Measurements from ENCODE around the gene GIPR.
"Not testable (repeated sequence)": the region's sequence is repeated elsewhere in the genome, so short reads cannot be mapped to it uniquely, and the experiment has no call there.

The GIPR gene

GRCh38 chr19:45692187-45693105 lies 24.4 kb downstream of the GIPR start, which contains the start of gene QPCTL:
QPCTL (plus strand) TSS chr19:45692666; CDS start chr19:45692704, 38 bp downstream.
- peak; percentile 93 to 100 (median 97) for DNase-seq

- DNase-seq, result peak; percentile 39 to 70 (median 58)
These were observed 25.2 kb downstream of the GIPR start for GRCh38 chr19:45693106-45693788.

- no peak for DNase-seq
These were observed 33.7 kb downstream of the GIPR start for GRCh38 chr19:45701676-45702075.

GRCh38 chr19:45705115-45705514 lies 37.1 kb downstream of the GIPR start:
- no peak for DNase-seq

- no peak for DNase-seq
These were observed 37.8 kb downstream of the GIPR start for GRCh38 chr19:45705710-45706415.

GRCh38 chr19:45710356-45711130 lies 42.5 kb downstream of the GIPR start:
- no peak for DNase-seq

GRCh38 chr19:45711851-45712698 lies 44.1 kb downstream of the GIPR start:
- DNase-seq, result no peak

- DNase-seq, result no peak
These were observed 44.7 kb downstream of the GIPR start for GRCh38 chr19:45712699-45713067.

GRCh38 chr19:45713141-45713540 lies 45.1 kb downstream of the GIPR start:
- DNase-seq, result no peak

GRCh38 chr19:45715139-45715538 lies 47.1 kb downstream of the GIPR start:
- no peak for DNase-seq

- peak in 2 of 5 donors; percentile 15 to 18 for DNase-seq
These were observed 48.5 kb downstream of the GIPR start for GRCh38 chr19:45716359-45717130.

GRCh38 chr19:45717131-45717982 lies 49.3 kb downstream of the GIPR start:
- DNase-seq, result peak; percentile 95 to 100 (median 97)

- DNase-seq, result no peak
These were observed 50.1 kb downstream of the GIPR start for GRCh38 chr19:45717983-45718650.

- not testable (repeated sequence) for DNase-seq
These were observed 52.0 kb downstream of the GIPR start for GRCh38 chr19:45720065-45720464.

GRCh38 chr19:45728683-45729082 lies 60.7 kb downstream of the GIPR start:
- DNase-seq, result not testable (repeated sequence)

GRCh38 chr19:45729800-45730290 lies 61.8 kb downstream of the GIPR start:
- DNase-seq, result no peak

GRCh38 chr19:45730368-45731288 lies 62.6 kb downstream of the GIPR start, which contains the start of gene FBXO46:
FBXO46 (minus strand) TSS chr19:45730896; CDS start chr19:45713495, 17,401 bp downstream.
- DNase-seq, result peak; percentile 80 to 94 (median 88)
